ENCODE measurements around the gene EVA1C.
"Not testable (repeated sequence)": the region's sequence is repeated elsewhere in the genome, so short reads cannot be mapped to it uniquely, and the experiment has no call there.

Gene EVA1C

GRCh38 chr21:32467291-32467690, 54.8 kb downstream of the EVA1C start:
- no peak for DNase-seq

GRCh38 chr21:32468681-32469111, 56.2 kb downstream of the EVA1C start:
- no peak for DNase-seq

GRCh38 chr21:32469628-32470027, 57.1 kb downstream of the EVA1C start:
- DNase-seq, result no peak

GRCh38 chr21:32470206-32470605, 57.7 kb downstream of the EVA1C start:
- no peak for DNase-seq

- no peak for DNase-seq
These were observed 60.6 kb downstream of the EVA1C start for GRCh38 chr21:32472890-32473765.

GRCh38 chr21:32474179-32475059, 61.9 kb downstream of the EVA1C start:
- no peak for DNase-seq

- DNase-seq, result no peak
These were observed 62.8 kb downstream of the EVA1C start for GRCh38 chr21:32475162-32475812.

GRCh38 chr21:32476661-32477423, 64.3 kb downstream of the EVA1C start:
- DNase-seq, result no peak

GRCh38 chr21:32477424-32477745, 64.9 kb downstream of the EVA1C start:
- no peak for DNase-seq

- DNase-seq, result no peak
These were observed 69.4 kb downstream of the EVA1C start for GRCh38 chr21:32481875-32482408.

GRCh38 chr21:32482565-32483292, 70.2 kb downstream of the EVA1C start:
- no peak for DNase-seq

GRCh38 chr21:32483293-32483595, 70.7 kb downstream of the EVA1C start:
- DNase-seq, result no peak

GRCh38 chr21:32484706-32485380, 72.3 kb downstream of the EVA1C start:
- DNase-seq, result no peak

GRCh38 chr21:32492376-32492775, 79.9 kb downstream of the EVA1C start:
- no peak for DNase-seq

- DNase-seq, result no peak
These were observed 82.6 kb downstream of the EVA1C start for GRCh38 chr21:32494934-32495709.

- DNase-seq, result no peak
These were observed 84.1 kb downstream of the EVA1C start for GRCh38 chr21:32496568-32496967.

- DNase-seq, result no peak
These were observed 86.9 kb downstream of the EVA1C start for GRCh38 chr21:32499249-32500055.

- not testable (repeated sequence) for DNase-seq
These were observed 91.1 kb downstream of the EVA1C start for GRCh38 chr21:32503641-32504040.

- DNase-seq, result not testable (repeated sequence)
These were observed 93.3 kb downstream of the EVA1C start for GRCh38 chr21:32505767-32506166.
